ENCODE results near the gene NCAN.

Gene NCAN

DNA sequence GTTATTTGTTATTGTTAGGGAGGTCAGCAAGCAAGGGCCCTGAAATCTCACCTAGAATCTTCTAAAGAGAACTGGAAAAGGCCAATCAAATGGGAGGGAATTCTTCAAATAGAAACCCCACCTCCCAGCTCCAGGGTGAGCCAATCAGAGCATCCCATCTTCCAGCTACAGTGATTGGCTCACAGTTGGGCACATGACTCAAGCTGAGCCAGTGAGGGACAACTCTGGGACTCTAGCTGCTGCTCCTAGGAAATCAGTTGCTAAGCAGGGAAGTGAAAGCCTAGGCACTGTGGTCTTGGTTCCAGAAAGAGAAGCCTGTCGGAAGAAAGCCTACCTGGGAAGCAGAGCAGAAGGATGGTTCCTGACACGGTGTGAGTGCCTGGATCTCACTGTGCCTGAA, 48.0 kb downstream of the NCAN start:
- no peak for DNase-seq (ENCODE audit: low read depth in 2 of 2)

DNA sequence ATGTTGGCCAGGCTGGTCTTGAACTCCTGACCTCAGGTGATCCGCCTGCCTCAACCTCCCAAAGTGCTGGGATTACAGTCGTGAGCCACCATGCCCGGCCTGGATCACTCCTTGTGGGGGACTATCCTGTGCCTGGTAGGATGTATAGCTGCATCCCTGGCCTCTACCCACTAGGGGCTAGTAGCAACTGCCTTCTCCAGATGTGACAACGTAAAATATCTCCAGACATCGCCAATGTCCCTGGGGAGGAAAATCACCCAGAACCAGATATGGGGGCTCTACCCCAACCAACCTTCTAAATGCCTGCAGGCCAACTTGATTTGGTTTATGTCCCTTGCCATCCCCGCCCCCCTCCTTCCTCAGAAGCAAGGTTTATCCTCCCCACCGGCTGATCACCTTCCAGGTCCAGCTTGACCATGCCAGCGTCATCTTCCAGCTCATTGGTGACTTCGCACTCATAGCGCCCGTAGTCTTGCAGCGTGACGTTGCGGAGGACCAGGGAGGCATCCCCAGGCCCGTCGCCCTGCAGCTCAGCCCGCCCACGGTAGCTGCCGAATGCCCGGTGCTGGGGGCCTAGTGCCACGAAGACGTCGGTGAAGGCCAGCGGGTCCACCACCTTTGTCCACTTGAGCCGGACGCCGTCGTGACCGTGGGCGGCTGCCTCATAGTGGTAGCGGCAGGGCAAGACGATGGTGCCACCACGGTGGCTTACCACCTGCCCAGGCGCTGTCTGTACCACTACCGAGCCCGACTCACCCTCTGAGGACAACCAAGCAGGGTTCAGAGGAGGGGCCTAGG, 48.9 kb downstream of the NCAN start:
- DNase-seq (ENCODE audit: low read depth in 2 of 2) = no peak

DNA sequence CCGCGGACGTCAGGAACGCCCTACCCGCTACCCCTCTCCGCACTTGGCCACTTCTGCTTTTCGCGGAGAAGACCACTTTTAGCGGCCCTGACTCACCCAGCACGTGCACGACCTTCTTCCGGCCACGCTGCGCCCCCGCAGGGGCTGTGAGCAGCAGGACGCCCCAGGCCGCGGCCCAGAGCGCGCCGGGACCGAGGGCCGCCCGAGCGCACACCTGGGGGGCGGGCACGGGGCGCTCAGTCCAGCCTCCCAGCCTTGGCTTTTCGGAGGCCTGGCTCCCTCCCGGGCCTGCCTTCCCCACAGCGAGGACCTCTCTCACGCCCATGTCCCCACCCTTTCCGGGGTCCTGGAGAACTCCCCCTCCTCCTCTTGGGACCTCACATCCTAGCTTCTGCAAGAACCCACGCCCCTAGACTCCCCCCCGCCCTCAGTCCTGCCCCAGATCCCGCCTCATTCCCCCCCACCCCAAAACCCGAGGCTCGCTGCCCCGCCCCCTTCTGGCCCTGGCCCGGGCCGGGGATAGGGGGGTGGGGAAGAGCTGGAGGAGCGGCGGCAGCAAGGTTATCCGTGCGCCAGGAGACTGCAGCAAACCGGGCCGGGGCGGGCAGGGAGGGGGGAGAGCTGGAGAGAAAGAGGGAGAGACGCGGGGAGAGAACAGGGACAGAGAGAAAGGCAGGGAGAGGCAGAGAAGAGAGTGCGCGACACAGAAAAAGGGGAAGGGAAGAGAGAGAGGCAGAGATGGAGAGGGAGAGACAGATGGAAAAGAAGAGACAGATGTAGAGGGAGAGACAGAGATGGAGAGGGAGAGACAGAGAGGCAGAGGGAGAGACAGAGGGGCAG, 49.8 kb downstream of the NCAN start:
- no peak for DNase-seq (ENCODE audit: low read depth in 2 of 2)

DNA sequence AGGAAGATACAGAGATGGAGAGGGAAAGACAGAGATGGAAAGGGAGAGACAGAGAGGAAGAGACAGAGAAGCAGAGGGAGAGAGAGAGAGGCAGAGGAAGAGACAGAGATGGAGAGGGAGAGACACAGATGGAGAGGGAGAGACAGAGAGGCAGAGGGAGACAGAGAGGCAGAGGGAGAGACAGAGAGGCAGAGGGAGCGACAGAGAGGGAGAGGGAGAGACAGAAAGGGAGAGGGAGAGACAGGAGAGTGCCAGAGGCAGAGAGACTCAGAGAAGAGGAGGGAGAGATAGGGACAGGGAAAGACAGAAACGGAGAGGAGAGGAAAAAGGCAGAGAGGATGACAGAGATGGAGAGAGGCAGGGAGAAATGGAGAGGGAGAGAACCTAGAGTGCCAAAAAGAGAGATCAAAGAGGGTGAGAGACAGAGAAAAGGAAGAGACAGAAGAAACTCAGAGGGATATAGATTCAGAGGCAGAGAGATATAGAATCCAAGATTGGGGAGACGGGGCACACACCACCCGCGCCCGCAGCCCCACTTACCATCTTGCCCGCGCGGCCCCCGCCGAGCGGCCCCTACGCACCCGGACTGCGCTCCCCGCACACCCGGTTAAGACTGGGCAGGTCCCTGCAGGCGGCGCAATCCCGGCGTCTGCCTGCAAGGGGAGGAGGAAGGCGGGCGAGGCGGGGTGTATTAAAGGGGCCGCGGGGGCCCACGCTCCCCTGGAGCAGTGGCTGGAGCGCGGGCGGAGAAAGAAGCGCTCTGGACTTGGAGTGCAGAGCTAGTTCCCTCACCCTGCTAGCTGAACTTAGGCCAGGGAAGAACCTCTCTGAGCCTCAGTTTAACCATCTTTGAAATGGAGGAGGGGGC, 50.7 kb downstream of the NCAN start:
- DNase-seq (ENCODE audit: low read depth in 2 of 2) = no peak

DNA sequence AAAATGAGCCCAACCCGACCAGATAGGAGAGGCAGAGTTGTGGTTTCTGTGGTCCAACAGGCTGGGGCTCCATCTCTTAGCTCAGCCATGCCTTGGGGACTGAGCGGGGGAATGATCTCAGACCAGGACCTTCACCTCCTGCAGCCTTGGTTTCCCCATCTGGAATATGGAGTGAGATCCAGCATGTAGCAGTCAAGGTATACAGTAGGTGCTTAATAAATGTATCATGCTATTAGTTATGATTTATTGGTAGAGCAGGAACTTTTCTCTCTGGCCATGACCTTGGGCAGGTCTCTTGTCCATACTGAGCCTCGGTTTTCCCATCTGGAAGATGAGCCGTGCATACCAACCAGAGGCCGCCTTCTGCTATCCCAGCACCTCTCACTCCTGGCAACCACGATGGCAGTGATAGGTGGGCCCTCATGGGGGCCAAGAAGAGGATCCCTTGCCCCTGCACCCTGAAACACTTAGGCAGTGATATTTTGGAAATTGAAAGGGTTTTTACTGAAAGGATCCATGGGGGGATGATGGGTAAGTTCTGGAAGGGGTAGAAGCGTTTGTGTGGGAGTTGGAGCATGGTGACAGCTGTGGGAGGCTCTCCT, 52.2 kb downstream of the NCAN start:
- no peak for DNase-seq (ENCODE audit: low read depth in 2 of 2)

DNA sequence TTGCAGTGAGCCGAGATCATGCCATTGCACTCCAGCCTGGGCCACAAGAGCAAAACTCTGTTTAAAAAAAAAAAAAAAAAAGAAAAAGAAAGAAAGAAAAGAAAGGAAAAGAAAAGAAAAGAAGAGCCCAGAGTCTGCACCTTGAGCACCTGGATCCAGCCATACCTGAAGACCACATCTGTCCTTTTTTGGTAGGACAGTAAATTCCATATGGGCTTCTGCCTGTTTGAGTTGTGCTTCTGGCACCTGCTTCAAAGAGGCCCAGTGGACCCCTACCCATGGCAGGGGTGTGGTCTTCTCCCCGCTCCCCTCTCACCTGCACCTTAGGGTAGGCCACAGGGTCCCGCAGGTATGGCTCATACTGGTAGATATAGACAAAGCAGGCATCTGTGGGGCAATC, 55.5 kb downstream of the NCAN start:
- DNase-seq (ENCODE audit: low read depth in 2 of 2) = no peak

DNA sequence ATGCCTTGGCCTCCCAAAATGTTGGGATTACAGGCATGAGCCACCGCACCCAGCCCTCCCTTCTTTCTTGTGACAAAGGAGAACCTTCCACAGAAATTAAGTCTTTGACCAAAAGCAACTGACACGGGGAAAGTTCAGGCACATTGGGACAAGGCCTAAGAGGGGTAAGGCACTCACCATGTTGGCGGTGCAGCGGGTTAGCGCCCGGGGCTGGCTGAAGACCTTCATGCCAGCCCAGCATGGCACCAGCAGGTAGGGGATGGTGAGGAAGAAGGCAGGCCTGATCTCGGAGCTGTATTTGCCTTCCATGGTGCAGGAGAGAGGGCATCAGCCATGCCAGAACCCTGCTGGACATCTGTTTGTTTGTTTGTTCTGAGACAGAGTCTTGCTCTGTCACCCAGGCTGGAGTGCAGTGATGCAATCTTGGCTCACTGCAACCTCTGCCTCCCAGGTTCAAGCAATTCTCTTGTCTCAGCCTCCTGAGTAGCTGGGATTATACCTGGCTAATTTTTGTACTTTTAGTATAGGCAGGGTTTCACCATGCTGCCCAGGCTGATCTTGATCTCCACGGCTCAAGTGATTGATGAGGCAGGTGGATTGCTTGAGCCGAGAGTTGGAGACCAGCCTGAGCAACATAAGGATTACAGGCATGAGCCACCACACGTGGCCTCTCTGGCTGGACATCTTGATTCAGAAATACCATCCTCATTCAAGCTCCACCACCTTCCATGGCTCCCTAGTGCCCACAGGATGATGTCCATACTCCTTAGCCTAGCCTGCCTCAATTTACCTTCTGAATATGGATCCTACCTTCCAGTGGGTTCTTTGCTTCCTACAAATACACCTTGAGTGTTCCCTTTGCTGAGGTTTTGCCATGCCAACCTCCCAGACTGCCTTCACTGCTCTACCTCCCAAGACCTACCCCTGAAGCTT, 57.0 kb downstream of the NCAN start:
- DNase-seq (ENCODE audit: low read depth in 2 of 2) = no peak

DNA sequence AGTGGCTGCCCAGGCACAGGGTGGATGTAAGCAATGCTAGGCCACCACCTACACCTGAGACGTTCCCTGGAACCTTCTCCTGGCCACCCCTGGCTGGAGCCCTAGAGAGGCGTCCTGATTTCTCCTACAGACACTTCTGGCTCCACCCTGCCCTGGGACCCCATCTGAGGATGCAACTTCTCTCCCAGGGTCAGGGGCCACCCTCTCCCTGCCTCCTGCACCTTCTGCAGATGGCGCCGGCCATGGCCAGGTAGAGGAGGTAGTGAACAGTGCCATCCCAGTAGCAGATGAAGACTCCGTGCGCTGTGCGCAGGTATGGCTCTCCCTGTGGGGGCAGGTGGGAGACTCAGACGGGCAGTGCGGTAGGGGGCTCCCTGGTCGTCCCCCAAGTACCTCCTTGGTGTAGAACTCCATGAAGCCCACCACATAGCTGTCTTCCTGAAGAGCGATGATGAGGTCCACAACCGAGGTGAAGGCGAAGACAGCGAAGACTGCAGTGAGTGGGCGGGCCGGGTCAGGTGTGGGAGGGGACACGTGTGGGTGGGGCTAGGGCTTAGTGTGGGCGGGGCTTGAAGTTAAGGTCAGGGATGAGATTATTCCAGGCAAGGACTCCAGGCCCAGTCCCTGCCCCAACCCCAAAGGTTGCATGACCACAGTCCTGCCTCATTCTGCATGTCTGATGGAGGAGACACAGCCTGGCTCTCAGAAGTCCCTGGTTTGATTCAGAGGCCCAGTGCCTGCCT, 58.4 kb downstream of the NCAN start:
- no peak for DNase-seq (ENCODE audit: low read depth in 2 of 2)

DNA sequence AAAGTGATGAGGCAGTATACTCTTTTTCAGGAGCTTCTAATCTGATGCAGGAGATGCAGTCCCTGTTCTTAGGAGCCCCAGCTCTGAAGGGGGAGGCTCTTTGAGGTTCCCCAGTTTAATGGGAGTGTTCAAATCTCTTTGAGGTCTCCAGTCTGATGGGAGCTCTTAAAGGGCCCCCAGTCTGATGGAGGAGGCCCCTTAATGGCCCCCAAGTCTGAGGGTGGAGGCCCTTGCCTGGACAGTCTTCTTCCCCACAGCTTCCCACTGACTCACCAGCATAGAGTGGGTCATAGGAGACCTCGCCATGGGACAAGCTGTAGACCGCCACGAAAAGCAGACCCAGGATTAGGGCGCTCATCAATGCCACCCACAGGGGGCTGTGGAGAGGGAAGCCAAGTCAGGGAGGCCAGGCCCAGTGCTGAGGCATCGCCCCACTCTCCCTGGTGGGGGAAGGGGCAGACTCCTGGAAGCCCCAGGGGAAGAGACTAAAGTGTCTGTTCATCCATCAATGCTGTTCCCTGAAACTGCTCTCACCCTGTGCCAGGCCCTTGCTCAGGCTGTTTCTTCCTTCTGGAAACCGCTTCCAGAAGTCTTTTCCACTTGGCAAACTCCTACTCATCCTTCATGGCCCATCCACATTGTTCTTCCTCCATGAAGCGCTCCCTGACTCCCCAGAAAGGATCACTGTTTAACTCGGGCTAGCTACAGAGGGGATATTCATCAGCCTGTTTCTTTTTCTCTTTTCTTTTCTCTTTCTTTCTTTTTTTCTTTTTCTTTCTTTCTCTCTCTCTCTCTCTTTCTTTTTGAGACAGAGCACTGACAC, 59.2 kb downstream of the NCAN start:
- DNase-seq (ENCODE audit: low read depth in 2 of 2) = no peak

DNA sequence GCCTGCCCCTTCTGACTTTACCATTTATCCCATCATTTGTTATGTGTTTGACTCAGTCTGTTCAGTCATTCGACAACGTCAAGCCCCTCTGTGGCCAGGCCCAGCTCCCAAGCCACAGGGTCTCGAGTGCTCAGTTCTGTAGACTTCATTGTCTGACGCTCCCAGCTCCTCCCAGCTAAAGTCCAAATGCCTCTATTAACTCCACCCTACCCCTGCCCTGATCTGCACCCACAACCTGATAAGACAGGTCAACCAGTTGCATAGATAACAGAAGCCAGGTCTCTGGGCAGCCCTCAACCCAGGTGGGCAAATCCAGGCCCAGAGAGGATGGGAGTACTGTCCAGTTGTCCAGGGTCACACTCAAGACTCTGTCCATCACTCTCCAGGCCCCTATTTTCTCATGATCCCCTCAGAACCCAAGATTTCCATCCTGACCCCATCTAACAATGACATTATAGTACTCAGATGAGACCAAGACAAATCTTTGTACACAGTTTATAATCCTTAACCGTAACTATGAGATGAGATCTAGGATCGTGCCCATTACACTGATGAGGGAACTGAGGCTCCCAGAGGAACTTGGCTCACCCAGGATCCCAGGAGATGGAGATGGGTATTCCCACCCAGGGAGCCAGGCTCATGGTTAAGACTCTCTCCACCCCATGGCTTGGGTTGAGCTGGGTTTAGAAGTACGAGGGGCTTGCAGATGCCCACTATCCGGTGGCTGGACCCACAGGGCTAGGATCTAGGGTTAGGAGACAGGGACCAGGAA, 60.3 kb downstream of the NCAN start:
- no peak for DNase-seq (ENCODE audit: low read depth in 2 of 2)

DNA sequence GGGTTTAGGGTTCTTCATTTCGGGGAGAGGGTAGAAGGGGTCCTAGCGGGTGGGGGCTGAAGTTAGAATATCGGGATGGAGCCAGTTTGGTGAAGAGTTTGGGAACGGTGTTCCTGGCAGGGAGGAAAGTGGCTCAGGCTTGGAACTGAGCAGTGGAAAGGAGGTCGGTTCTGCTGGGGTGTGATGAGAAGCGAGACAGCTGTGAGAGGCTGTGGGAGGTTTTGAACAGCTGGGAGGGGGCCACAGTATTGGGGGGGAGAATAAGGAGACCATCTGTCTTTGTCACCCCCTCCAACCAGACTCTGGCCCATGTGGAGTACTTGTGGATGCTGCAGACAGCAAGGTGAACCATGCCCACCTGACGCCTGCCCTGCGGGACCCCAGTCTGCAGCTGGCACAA, 62.4 kb downstream of the NCAN start:
- DNase-seq (ENCODE audit: low read depth in 2 of 2) = no peak

DNA sequence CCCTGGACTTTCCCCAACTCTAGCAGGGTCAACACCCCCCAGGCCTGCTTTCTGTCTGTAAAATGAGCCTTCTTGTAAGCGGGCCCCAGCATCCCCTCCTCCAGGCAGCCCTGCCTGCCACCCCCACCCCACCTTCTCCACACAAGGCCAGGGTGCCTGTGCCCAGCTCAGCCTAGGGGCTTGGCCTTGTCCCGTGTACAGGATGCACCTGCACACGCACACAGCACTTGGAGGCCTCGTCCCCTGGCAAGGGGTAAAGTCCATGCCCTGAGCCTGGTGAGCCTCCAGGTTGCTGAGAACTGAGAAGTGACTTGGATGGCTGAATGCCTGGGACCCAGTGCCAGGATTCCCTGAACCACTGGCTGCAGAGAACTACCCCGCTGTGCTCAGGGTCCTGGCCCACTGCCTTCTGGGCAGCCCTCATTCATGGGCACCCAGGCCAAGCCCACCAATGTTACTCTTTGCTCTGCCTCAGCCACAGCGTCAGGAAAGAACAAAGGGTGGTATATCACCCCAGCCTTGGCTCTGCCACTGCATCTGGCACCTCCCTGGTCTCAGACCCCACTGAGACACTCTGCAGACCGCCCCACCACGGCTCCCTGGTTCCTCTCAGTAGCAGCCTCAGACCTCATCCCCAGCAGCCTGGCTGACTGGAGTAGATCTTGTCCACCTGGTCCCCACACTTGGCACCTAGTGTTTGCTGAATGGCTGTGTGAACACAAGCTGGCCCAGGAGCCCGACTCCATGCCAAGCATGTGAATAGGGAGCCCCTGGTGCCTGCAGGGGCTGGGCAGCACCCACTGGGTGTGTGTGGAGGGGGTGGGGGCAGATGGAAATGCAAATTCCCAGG, 63.2 kb downstream of the NCAN start:
- DNase-seq (ENCODE audit: low read depth in 2 of 2) = no peak

DNA sequence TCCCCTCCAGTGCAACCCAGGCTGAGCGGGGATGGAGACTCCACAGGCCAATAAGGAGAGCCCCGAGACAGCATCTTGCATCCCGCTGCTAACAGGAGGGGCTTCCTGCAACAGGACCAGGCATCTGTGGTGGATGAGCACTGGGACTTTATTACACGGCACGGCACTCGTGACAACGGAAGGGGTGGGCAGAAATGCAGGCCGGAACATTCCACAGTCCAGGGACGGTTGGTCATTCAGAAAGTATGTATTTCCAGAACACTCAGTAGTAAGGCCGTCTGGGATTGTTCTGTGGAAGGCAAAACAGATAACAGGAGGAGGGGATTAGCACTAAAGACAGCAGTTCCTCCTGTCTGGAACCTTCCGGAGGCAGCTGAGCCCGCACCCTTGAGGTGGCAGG, 64.6 kb downstream of the NCAN start:
- no peak for DNase-seq (ENCODE audit: low read depth in 2 of 2)

DNA sequence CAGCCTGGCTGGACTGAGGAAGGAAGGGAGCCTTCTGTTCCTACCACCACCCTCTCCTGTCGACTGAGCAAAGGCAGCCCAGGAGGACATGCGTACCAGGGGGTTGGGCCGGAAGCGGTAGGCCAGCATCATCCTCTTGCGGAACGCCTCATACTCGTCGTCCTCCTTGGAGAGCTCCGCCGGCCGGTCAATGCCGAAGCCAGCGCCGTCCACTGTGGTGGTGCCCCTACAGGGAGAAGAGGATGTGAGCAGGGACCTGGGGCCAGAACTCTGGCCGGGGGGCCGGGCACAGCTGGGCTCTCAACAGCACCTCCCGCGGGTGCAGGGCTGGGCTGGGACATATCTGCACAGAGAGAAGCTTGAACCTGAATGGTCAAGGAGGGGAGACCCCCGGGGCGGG, 65.1 kb downstream of the NCAN start:
- no peak for DNase-seq (ENCODE audit: low read depth in 2 of 2)

DNA sequence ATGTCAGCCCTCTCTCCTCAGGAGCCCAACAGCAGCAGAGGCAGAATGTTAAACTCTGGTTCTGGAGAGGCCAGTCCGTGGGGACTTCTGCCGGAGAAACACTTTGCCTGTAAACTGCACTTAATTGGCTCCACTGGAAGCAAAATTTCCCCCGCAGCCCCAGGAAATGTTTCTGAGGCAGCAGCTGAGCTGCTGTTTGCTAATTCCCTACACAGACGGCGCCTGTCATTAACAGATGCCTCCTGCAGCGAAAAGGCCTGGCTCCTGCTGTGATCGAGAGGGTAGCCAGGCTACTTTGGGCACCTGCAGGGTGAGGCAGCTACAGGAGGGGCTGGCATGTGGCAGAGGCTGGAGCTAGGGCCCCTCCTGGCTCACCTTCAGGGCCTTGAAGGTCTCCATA, 66.6 kb downstream of the NCAN start:
- no peak for DNase-seq (ENCODE audit: low read depth in 2 of 2)

DNA sequence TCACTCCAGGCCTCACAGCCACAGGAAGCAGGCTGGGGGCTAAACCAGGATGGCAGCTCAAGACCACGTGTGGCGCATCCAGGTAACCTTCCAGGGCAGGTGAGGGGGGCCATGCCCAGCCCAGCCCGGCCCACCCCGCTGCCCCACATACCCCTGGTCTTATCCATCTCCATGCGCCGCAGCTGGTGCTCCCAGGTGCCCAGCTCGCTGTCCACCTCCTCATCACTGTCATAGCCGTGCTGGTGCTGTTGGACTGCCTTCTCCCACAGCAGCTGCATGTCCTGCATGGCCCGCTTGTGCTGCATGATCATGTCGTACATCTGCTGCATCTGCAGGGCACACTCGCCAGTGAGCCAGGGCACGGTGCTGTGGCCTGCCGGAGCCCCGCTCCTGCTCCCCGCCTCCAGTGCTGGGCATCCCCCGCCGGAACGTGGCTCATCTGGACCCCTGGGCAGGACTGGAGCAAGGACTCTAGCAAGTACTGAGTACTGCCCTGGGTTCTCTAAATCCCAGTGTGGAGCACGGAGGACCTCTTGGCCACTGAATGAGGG, 67.4 kb downstream of the NCAN start:
- no peak for DNase-seq (ENCODE audit: low read depth in 2 of 2)

DNA sequence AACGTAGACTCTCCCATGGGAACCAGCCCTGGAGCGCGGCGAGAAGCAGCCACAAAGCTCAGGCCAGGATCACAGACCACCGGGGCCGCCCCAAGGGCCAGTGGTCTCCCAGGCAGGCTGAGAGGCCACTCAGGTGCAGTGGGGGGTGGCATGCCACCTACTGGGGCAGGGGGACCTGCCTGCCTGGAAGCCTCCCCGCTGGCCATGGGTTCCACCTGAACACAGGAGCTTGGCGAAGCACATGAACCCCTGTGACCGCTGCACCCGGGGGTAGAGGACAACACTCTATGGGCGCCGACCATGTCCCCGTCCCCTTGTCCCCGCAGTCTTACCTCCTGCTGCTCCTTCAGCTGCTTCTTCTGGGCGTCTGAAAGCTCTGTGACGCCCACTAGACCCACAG, 68.1 kb downstream of the NCAN start:
- DNase-seq (ENCODE audit: low read depth in 2 of 2) = no peak

All from stimulated activated CD8-positive, alpha-beta memory T cell treated with anti-CD3 and anti-CD28 coated beads, Interleukin-2, amount 100 ng/mL, for 1 hour (primary cell).